B cell (primary cell): ENCODE data around the gene PARS2. TPM values are rescaled to one million over a fixed set of nuclear protein-coding genes. Genes with fewer than 3 reads are reported as not detected.

ENCODE experiments used
- ATAC-seq: fragments of 200-7000 bp; cut with Tn5 transposase; one replicate; pipeline ENCODE4 v1.10.0; 2021; ENCODE audit warnings: low read depth, mild to moderate bottlenecking, moderate number of reproducible peaks, moderate library complexity
- CTCF ChIA-PET: fragments of 350-600 bp; sonication (Branson Sonifier 250); formaldehyde crosslinking; loops from one replicate; lab custom pipeline; 2021; ENCODE audit warnings: antibody characterized with exemption, inconsistent platforms; lab: Charles Lee
- POLR2A ChIA-PET: fragments of 350-600 bp; sonication (Branson Sonifier 250); formaldehyde crosslinking; loops from one replicate; lab custom pipeline; 2021; ENCODE audit warnings: antibody characterized with exemption; lab: Charles Lee
- DNase-seq: peaks from one replicate; pipeline ENCODE4 v3.0.0; 2013
- H2AFZ ChIP-seq: 2 replicates; pipeline ENCODE4 v1.6.1; 2012; ENCODE audit warnings: mild to moderate bottlenecking, low read depth, low read length; ENCODE audit not compliant: insufficient read depth, poor library complexity, severe bottlenecking
- H3K27ac ChIP-seq, 2 donors: 1 replicate in 1 of 2; 2 replicates in 1 of 2; pipeline ENCODE4 v1.5.1; 2012 to 2013; ENCODE audit warnings: low read length in 2 of 2, mild to moderate bottlenecking in 2 of 2, moderate library complexity in 1 of 2
- H3K27me3 ChIP-seq, 4 experiments: fragments of 200-600 bp in 1 of 4; sonication (generic) in 1 of 4; replicated peaks in 1 of 4; 1 replicate in 2 of 4; 2 replicates in 2 of 4; pipeline versions ENCODE4 v1.6.1 to v1.7.0; 2013 to 2016; ENCODE audit warnings: low read length in 3 of 4, mild to moderate bottlenecking in 2 of 4, mixed read lengths in 1 of 4, moderate library complexity in 1 of 4; ENCODE audit not compliant: insufficient read depth in 4 of 4, control insufficient read depth in 3 of 4; ENCODE audit errors: control extremely low read depth in 1 of 4
- H3K36me3 ChIP-seq, 2 experiments: replicated peaks in 1 of 2; 1 replicate in 1 of 2; 2 replicates in 1 of 2; pipeline versions ENCODE4 v1.6.1 to v1.7.1; 2013; ENCODE audit warnings: low read length in 1 of 2; ENCODE audit not compliant: insufficient read depth in 2 of 2, control insufficient read depth in 1 of 2; ENCODE audit errors: control extremely low read depth in 1 of 2, extremely low read depth in 1 of 2
- H3K4me1 ChIP-seq, 2 donors: fragments of 200-600 bp in 1 of 2; sonication (generic) in 1 of 2; 1 replicate in 1 of 2; 2 replicates in 1 of 2; pipeline versions ENCODE4 v1.5.1 to v1.6.1; 2013 to 2017; ENCODE audit warnings: low read length in 2 of 2; ENCODE audit not compliant: control insufficient read depth in 2 of 2, insufficient read depth in 2 of 2
- H3K4me2 ChIP-seq: replicated peaks from 2 replicates; pipeline ENCODE3; 2012; ENCODE audit warnings: mild to moderate bottlenecking, low read depth, low read length; ENCODE audit not compliant: poor library complexity, severe bottlenecking
- H3K4me3 ChIP-seq, 5 experiments: fragments of 200-600 bp in 1 of 5; sonication (generic) in 1 of 5; 1 replicate in 3 of 5; 2 replicates in 2 of 5; pipeline versions ENCODE4 v1.5.1 to v1.7.0; 2011 to 2016; ENCODE audit warnings: low read length in 4 of 5, mild to moderate bottlenecking in 4 of 5, low read depth in 2 of 5, control low read depth in 1 of 5, moderate library complexity in 1 of 5; ENCODE audit not compliant: insufficient read depth in 1 of 5; ENCODE audit errors: control extremely low read depth in 1 of 5, extremely low read depth in 1 of 5
- H3K79me2 ChIP-seq: fragments of 200-600 bp; sonication (generic); one replicate; pipeline ENCODE4 v1.6.0; 2016; ENCODE audit warnings: low read length; ENCODE audit not compliant: control insufficient read depth, insufficient read depth
- H3K9ac ChIP-seq: fragments of 200-600 bp; sonication (generic); 2 replicates; pipeline ENCODE4 v1.6.1; 2017; ENCODE audit warnings: mild to moderate bottlenecking, low read length, moderate library complexity
- H3K9me3 ChIP-seq, 3 donors: one replicate each; pipeline versions ENCODE4 v1.6.1 to v1.7.1; 2013; ENCODE audit warnings: low read length in 2 of 3; ENCODE audit not compliant: control insufficient read depth in 2 of 3, insufficient read depth in 1 of 3; ENCODE audit errors: control extremely low read depth in 1 of 3
- H4K20me1 ChIP-seq: 2 replicates; pipeline ENCODE4 v1.6.0; 2012; ENCODE audit warnings: mild to moderate bottlenecking, low read length; ENCODE audit not compliant: insufficient read depth, control insufficient read depth, poor library complexity, severe bottlenecking
- H3K27ac Mint-ChIP-seq: one replicate; pipeline ENCODE4 v1.8.0; 2021; ENCODE audit warnings: mixed read lengths
- H3K27me3 Mint-ChIP-seq: one replicate; pipeline ENCODE4 v1.8.0; 2021; ENCODE audit warnings: mixed read lengths
- H3K4me1 Mint-ChIP-seq: one replicate; pipeline ENCODE4 v1.8.0; 2021; ENCODE audit warnings: mixed read lengths
- H3K4me3 Mint-ChIP-seq: one replicate; pipeline ENCODE4 v1.8.0; 2021; ENCODE audit warnings: mixed read lengths
- H3K9me3 Mint-ChIP-seq: one replicate; pipeline ENCODE4 v1.8.0; 2022; ENCODE audit warnings: mixed read lengths; ENCODE audit not compliant: insufficient read depth
- CTCF ChIP-seq: fragments of 200-600 bp; IDR thresholded peaks from one replicate; pipeline ENCODE4 v1.8.0; 2022; ENCODE audit warnings: antibody characterized with exemption, mild to moderate bottlenecking
- EZH2 ChIP-seq: IDR thresholded peaks from 2 replicates; pipeline ENCODE4 v1.6.1; 2012; ENCODE audit warnings: borderline replicate concordance, low read depth, mild to moderate bottlenecking, moderate library complexity, low read length; ENCODE audit not compliant: insufficient read depth, poor library complexity, severe bottlenecking
- WGBS: methylation state at CpG from one replicate; pipeline ENCODE4 v1.1.5; 2013; ENCODE audit warnings: missing lambda C conversion rate; ENCODE audit not compliant: insufficient coverage; 5-methylcytosine and 5-hydroxymethylcytosine counted together
- intact Hi-C: fragments of 100-400 bp; cut with micrococcal nuclease; formaldehyde crosslinking; loops from one replicate; pipeline ENCODE4 v1.10.0; 2022
- polyA plus RNA-seq: library from polyadenylated mRNA; depleted of rRNA; stranded (reverse); fragments of >200 nt; gene quantifications from 2 replicates; pipeline ENCODE4 v1.2.3, GENCODE V29; 2012
- total RNA-seq, 2 donors: library from RNA; stranded (reverse); fragments of 120-200 nt in 1 of 2; gene quantifications; 1 replicate in 1 of 2; 2 replicates in 1 of 2; pipeline versions ENCODE4 v1.2.3 to v1.2.4, GENCODE V29; 2013 to 2022

PARS2 gene
- total and polyA plus RNA-seq, 2 donors (not counting 1 experiment from before 2014, with no cell fraction given) = 1.00 to 4.9 TPM

- intact Hi-C loops = no loop called here
- WGBS = 90% methylated on average over 3 of the region's 3 CpGs
- Mint-ChIP-seq H3K9me3 (no peaks in the 10 kb centered on the region), H3K4me1 (no peaks in the 10 kb centered on the region), H3K4me3 (no peak overlapping the region), H3K27ac (no peak overlapping the region), H3K27me3 (peaks cover 1% of the 10 kb centered on the region)
- no peak for ATAC-seq
- no peaks in the 10 kb centered on the region for H3K79me2 ChIP-seq
- CTCF ChIA-PET = no interaction called here
- no peak for TF ChIP-seq EZH2
- no peak for TF ChIP-seq CTCF
- no peak overlapping the region for H3K9ac ChIP-seq
- H3K27ac ChIP-seq = no peak overlapping the region
- H3K36me3 ChIP-seq = peaks cover 0 to 31% of the 10 kb centered on the region in 2 experiments
- no peak for DNase-seq
- H3K4me3 ChIP-seq = no peak overlapping the region
- H2AFZ ChIP-seq = no peak overlapping the region
- no peaks in the 10 kb centered on the region for H4K20me1 ChIP-seq
- H3K27me3 ChIP-seq = no peaks in the 10 kb centered on the region
- H3K9me3 ChIP-seq = no peaks in the 10 kb centered on the region
- H3K4me2 ChIP-seq = no peak overlapping the region
- H3K4me1 ChIP-seq = no peaks in the 10 kb centered on the region
- POLR2A ChIA-PET = no interaction called here
Measured at GRCh38 chr1:54744696-54745095, 19.6 kb downstream of the PARS2 start.

GRCh38 chr1:54743416-54744226 is 20.7 kb downstream of the PARS2 start:
- ChIA-PET POLR2A (no interaction called here), CTCF (no interaction called here)
- TF ChIP-seq CTCF = no peak
- TF ChIP-seq EZH2 = no peak
- WGBS = 97% methylated on average over 8 of the region's 12 CpGs
- Histone ChIP-seq H3K4me2 (no peak overlapping the region), H3K27ac (no peak overlapping the region), H3K9ac (no peak overlapping the region), H3K36me3 (peaks cover 0 to 39% of the 10 kb centered on the region in 2 experiments), H3K9me3 (no peaks in the 10 kb centered on the region), H3K4me1 (no peaks in the 10 kb centered on the region), H3K4me3 (no peak overlapping the region), H2AFZ (no peak overlapping the region), H3K27me3 (no peaks in the 10 kb centered on the region), H3K79me2 (no peaks in the 10 kb centered on the region), H4K20me1 (no peaks in the 10 kb centered on the region)
- H3K9me3 Mint-ChIP-seq = no peaks in the 10 kb centered on the region
- no peaks in the 10 kb centered on the region for H3K4me1 Mint-ChIP-seq
- ATAC-seq = no peak
- no peak overlapping the region for H3K27ac Mint-ChIP-seq
- intact Hi-C loops = no loop called here
- no peaks in the 10 kb centered on the region for H3K27me3 Mint-ChIP-seq
- no peak for DNase-seq
- H3K4me3 Mint-ChIP-seq = no peak overlapping the region
